Measurements from ENCODE around the gene BAIAP2.
A peak's percentile ranks its signal among the peaks of the same experiment; 100 is the strongest.

- TF ChIP-seq CTCF (IDR thresholded peaks at IDR 0.05; ENCODE audit: poor library complexity, severe bottlenecking): peak; percentile 65
- peak; percentile 99 for TF ChIP-seq POLR2AphosphoS5 (IDR thresholded peaks at IDR 0.05)
- TF ChIP-seq SMC3 (conservative IDR thresholded peaks at IDR 0.05; ENCODE audit: poor library complexity): peak; percentile 55
- TF ChIP-seq EP300 (conservative IDR thresholded peaks at IDR 0.05; ENCODE audit: poor library complexity, severe bottlenecking): no peak
- no peak for TF ChIP-seq MXI1 (conservative IDR thresholded peaks at IDR 0.05; ENCODE audit: poor library complexity, severe bottlenecking)
- no peak for TF ChIP-seq EZH2 (IDR thresholded peaks at IDR 0.05; ENCODE audit: borderline replicate concordance, insufficient read depth, low read length, poor library complexity, severe bottlenecking)
- TF ChIP-seq RAD21 (conservative IDR thresholded peaks at IDR 0.05): peak; percentile 56
- TF ChIP-seq TAF1 (IDR thresholded peaks at IDR 0.05; ENCODE audit: low read depth): peak; percentile 89
Observed at GRCh38 chr17:81034779-81035520, at the start of gene BAIAP2.
